22Rv1 (cell line): Measurements from ENCODE around the gene PGAM1.
"Not testable (repeated sequence)": the region's sequence is repeated elsewhere in the genome, so short reads cannot be mapped to it uniquely, and the experiment has no call there.

Experiments used
- H3K27ac ChIP-seq: fragments of 450-650 bp; 2 replicates; pipeline ENCODE4 v1.5.1; 2017
- CTCF ChIP-seq: fragments of 450-650 bp; IDR thresholded peaks from 2 replicates; pipeline ENCODE4 v1.5.1; 2017; ENCODE audit warnings: mild to moderate bottlenecking
- ZFX ChIP-seq: fragments of 450-650 bp; IDR thresholded peaks from 2 replicates; pipeline ENCODE4 v1.6.1; 2017; ENCODE audit warnings: antibody characterized with exemption, borderline replicate concordance

PGAM1 gene

GRCh38 chr10:97475936-97476594 lies 50.1 kb downstream of the PGAM1 start:
- TF ChIP-seq CTCF (no peak), ZFX (no peak)
- H3K27ac ChIP-seq, result no peak overlapping the region

- not testable (repeated sequence) for H3K27ac ChIP-seq
Observed at GRCh38 chr10:97479410-97479809, 53.4 kb downstream of the PGAM1 start.

- TF ChIP-seq CTCF, result no peak
- TF ChIP-seq ZFX, result no peak
- no peak overlapping the region for H3K27ac ChIP-seq
Observed at GRCh38 chr10:97479939-97480338, 53.9 kb downstream of the PGAM1 start.

- H3K27ac ChIP-seq, result no peak overlapping the region
- TF ChIP-seq CTCF, result no peak
- TF ChIP-seq ZFX, result no peak
Observed at GRCh38 chr10:97481071-97481470, 55.1 kb downstream of the PGAM1 start.

- H3K27ac ChIP-seq, result no peak overlapping the region
- TF ChIP-seq CTCF (no peak), ZFX (no peak)
Observed at GRCh38 chr10:97482381-97482780, 56.4 kb downstream of the PGAM1 start.
